OCI-LY3 (cell line): Measurements from ENCODE around the gene SDC1.

Experiments used
- EZH2phosphoT487 ChIP-seq: fragments of 200-600 bp; shearing (Covaris generic); IDR thresholded peaks from 2 replicates; pipeline ENCODE4 v1.6.1; 2018; ENCODE audit warnings: antibody characterized with exemption, mixed run types, low read depth
- TF ChIP-seq, protein P1 (sequence below): fragments of 200-600, 300-600 bp; sonication (generic); IDR thresholded peaks from 2 replicates; pipeline ENCODE4 v1.5.1; 2014; ENCODE audit warnings: antibody characterized with exemption, low read length, low read depth

DNA sequence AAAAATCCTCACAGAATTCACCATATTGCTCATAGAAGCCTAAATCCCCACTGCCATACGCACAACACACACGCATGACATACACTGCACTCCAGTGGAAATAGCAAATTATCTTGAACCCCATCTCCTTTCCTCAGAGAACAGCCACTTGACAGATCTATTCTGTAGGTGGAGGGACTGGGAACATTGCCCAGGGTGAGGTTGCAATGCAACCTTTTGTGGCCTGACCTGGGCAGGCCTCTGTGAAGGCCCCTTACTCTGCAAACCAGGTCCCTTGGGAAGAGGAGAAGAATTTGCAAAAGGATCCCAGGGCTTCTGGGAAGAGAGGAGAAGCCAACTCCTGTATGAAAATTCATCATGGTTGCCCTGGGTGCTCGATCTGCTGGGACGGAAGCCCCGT, 51.9 kb downstream of the SDC1 start:
- TF ChIP-seq, protein P1, sequence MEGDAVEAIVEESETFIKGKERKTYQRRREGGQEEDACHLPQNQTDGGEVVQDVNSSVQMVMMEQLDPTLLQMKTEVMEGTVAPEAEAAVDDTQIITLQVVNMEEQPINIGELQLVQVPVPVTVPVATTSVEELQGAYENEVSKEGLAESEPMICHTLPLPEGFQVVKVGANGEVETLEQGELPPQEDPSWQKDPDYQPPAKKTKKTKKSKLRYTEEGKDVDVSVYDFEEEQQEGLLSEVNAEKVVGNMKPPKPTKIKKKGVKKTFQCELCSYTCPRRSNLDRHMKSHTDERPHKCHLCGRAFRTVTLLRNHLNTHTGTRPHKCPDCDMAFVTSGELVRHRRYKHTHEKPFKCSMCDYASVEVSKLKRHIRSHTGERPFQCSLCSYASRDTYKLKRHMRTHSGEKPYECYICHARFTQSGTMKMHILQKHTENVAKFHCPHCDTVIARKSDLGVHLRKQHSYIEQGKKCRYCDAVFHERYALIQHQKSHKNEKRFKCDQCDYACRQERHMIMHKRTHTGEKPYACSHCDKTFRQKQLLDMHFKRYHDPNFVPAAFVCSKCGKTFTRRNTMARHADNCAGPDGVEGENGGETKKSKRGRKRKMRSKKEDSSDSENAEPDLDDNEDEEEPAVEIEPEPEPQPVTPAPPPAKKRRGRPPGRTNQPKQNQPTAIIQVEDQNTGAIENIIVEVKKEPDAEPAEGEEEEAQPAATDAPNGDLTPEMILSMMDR = no peak
- TF ChIP-seq EZH2phosphoT487 = no peak
